Measurements from ENCODE around the gene NETO2. TPM values are rescaled to one million over a fixed set of nuclear protein-coding genes. Genes with fewer than 3 reads are reported as not detected.
A peak's percentile ranks its signal among the peaks of the same experiment; 100 is the strongest.

Gene NETO2
- total and polyA plus RNA-seq, 2 of the 13 experiments (the other 11 are each of a cell fraction or from before 2014, with no cell fraction given), result 8.2 to 13.5 TPM

GRCh38 chr16:47142821-47143676 lies 696 bp downstream of the NETO2 start (continued):
- no peak for TF ChIP-seq USF2 (IDR thresholded peaks at IDR 0.05; ENCODE audit: low read depth, low read length)
- no peak for TF ChIP-seq USF2 (CRISPR knock-in tag; IDR thresholded peaks at IDR 0.05; ENCODE audit: borderline replicate concordance)
- TF ChIP-seq ZBTB34 (CRISPR knock-in tag; IDR thresholded peaks at IDR 0.05), result 0 out of 2 replicates have a peak, but pooled peaks have one; percentile 45
- TF ChIP-seq TCF7L2 (IDR thresholded peaks at IDR 0.05; ENCODE audit: low read depth, low read length), result no peak
- no peak for TF ChIP-seq ZSCAN22 (CRISPR knock-in tag; IDR thresholded peaks at IDR 0.05)
- TF ChIP-seq, protein P1, sequence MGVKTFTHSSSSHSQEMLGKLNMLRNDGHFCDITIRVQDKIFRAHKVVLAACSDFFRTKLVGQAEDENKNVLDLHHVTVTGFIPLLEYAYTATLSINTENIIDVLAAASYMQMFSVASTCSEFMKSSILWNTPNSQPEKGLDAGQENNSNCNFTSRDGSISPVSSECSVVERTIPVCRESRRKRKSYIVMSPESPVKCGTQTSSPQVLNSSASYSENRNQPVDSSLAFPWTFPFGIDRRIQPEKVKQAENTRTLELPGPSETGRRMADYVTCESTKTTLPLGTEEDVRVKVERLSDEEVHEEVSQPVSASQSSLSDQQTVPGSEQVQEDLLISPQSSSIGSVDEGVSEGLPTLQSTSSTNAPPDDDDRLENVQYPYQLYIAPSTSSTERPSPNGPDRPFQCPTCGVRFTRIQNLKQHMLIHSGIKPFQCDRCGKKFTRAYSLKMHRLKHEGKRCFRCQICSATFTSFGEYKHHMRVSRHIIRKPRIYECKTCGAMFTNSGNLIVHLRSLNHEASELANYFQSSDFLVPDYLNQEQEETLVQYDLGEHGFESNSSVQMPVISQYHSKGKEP (CRISPR knock-in tag; IDR thresholded peaks at IDR 0.05), result no peak
- TF ChIP-seq NR3C1 (CRISPR knock-in tag; IDR thresholded peaks at IDR 0.05), result no peak
- TF ChIP-seq, protein P2, sequence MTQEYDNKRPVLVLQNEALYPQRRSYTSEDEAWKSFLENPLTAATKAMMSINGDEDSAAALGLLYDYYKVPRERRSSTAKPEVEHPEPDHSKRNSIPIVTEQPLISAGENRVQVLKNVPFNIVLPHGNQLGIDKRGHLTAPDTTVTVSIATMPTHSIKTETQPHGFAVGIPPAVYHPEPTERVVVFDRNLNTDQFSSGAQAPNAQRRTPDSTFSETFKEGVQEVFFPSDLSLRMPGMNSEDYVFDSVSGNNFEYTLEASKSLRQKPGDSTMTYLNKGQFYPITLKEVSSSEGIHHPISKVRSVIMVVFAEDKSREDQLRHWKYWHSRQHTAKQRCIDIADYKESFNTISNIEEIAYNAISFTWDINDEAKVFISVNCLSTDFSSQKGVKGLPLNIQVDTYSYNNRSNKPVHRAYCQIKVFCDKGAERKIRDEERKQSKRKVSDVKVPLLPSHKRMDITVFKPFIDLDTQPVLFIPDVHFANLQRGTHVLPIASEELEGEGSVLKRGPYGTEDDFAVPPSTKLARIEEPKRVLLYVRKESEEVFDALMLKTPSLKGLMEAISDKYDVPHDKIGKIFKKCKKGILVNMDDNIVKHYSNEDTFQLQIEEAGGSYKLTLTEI (CRISPR knock-in tag; conservative IDR thresholded peaks at IDR 0.05), result no peak
- TF ChIP-seq PPARG (CRISPR knock-in tag; conservative IDR thresholded peaks at IDR 0.05), result no peak
- TF ChIP-seq FOXJ3 (CRISPR knock-in tag; IDR thresholded peaks at IDR 0.05; ENCODE audit: borderline replicate concordance), result no peak
- TF ChIP-seq RFXAP (CRISPR knock-in tag; IDR thresholded peaks at IDR 0.05; ENCODE audit: borderline replicate concordance), result peak; percentile 76
- no peak for TF ChIP-seq ZNF224 (CRISPR knock-in tag; IDR thresholded peaks at IDR 0.05)
- TF ChIP-seq NFIC (IDR thresholded peaks at IDR 0.05; ENCODE audit: low read length), result no peak
- TF ChIP-seq MAFK (conservative IDR thresholded peaks at IDR 0.05 in 1 of 2, IDR thresholded peaks at IDR 0.05 in 1 of 2; ENCODE audit: low read length in 2 of 2), result no peak
- TF ChIP-seq ZNF546 (CRISPR knock-in tag; conservative IDR thresholded peaks at IDR 0.05), result no peak
- no peak for TF ChIP-seq ZNF576 (CRISPR knock-in tag; IDR thresholded peaks at IDR 0.05)
- no peak for TF ChIP-seq HOMEZ (CRISPR knock-in tag; IDR thresholded peaks at IDR 0.05; ENCODE audit: low read depth)

All from HepG2 (cell line).